ENCODE results near the gene GGCT.
"Not testable (repeated sequence)": the region's sequence is repeated elsewhere in the genome, so short reads cannot be mapped to it uniquely, and the experiment has no call there.

Gene GGCT

GRCh38 chr7:30515761-30516160, 11.1 kb upstream of the GGCT start:
- no peak for DNase-seq (ENCODE audit: low read depth)

GRCh38 chr7:30514776-30515175, 10.1 kb upstream of the GGCT start:
- DNase-seq (ENCODE audit: low read depth), result no peak

- DNase-seq (ENCODE audit: low read depth), result no peak
Observed at GRCh38 chr7:30514177-30514576, 9.5 kb upstream of the GGCT start.

- no peak for DNase-seq (ENCODE audit: low read depth)
Observed at GRCh38 chr7:30513762-30514161, 9.1 kb upstream of the GGCT start.

GRCh38 chr7:30511973-30512662, 7.5 kb upstream of the GGCT start:
- DNase-seq (ENCODE audit: low read depth), result no peak

GRCh38 chr7:30511494-30511893, 6.9 kb upstream of the GGCT start:
- DNase-seq (ENCODE audit: low read depth), result no peak

- DNase-seq (ENCODE audit: low read depth), result no peak
Observed at GRCh38 chr7:30510124-30511075, 5.8 kb upstream of the GGCT start.

- DNase-seq (ENCODE audit: low read depth), result not testable (repeated sequence)
Observed at GRCh38 chr7:30509171-30509857, 4.7 kb upstream of the GGCT start.

- DNase-seq (ENCODE audit: low read depth), result not testable (repeated sequence)
Observed at GRCh38 chr7:30507346-30507900, 2.8 kb upstream of the GGCT start.

- DNase-seq (ENCODE audit: low read depth), result no peak
Observed at GRCh38 chr7:30505174-30505697, 607 bp upstream of the GGCT start.

GRCh38 chr7:30503274-30504212, 1.1 kb downstream of the GGCT start:
- DNase-seq (ENCODE audit: low read depth), result no peak

- DNase-seq (ENCODE audit: low read depth), result no peak
Observed at GRCh38 chr7:30502470-30503251, 2.0 kb downstream of the GGCT start.

- DNase-seq (ENCODE audit: low read depth), result no peak
Observed at GRCh38 chr7:30501264-30501663, 3.4 kb downstream of the GGCT start.

GRCh38 chr7:30493228-30493627, 11.4 kb downstream of the GGCT start:
- DNase-seq (ENCODE audit: low read depth), result no peak

- no peak for DNase-seq (ENCODE audit: low read depth)
Observed at GRCh38 chr7:30491417-30491816, 13.2 kb downstream of the GGCT start.

- DNase-seq (ENCODE audit: low read depth), result no peak
Observed at GRCh38 chr7:30487371-30487770, 17.3 kb downstream of the GGCT start.

- DNase-seq (ENCODE audit: low read depth), result no peak
Observed at GRCh38 chr7:30485667-30486066, 19.0 kb downstream of the GGCT start.

GRCh38 chr7:30481416-30481815, 23.2 kb downstream of the GGCT start:
- DNase-seq (ENCODE audit: low read depth), result not testable (repeated sequence)

- no peak for DNase-seq (ENCODE audit: low read depth)
Observed at GRCh38 chr7:30479202-30480120, 25.2 kb downstream of the GGCT start.
